Astrocyte (in vitro differentiated cells and primary cell): ENCODE measurements around the gene PMEL.

Experiments used
- CTCF ChIP-seq: IDR thresholded peaks from 2 replicates; pipeline ENCODE4 v1.5.1; 2011; ENCODE audit warnings: low read depth, mild to moderate bottlenecking, inconsistent platforms, low read length, moderate library complexity; ENCODE audit not compliant: insufficient read depth
- EZH2 ChIP-seq: IDR thresholded peaks from 2 replicates; pipeline ENCODE4 v1.6.1; 2012; ENCODE audit warnings: mild to moderate bottlenecking, low read length, inconsistent platforms; ENCODE audit not compliant: insufficient read depth

DNA sequence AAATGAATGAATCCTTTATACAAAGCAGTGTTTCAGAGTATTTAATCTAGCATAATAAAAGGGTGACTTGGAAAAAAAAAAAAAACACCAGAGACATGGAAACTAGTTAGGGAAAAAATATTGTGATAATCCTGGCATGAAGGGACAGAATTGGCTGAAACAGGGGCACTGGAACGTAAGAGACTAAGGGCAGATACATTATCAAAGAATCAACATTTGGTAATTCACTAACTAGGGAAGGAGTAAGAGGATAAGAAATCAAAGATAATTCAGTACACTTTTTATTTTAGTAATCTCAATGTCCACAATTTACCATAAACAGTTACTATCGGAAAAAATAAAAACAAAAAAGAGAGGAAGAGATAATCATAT, 56.3 kb downstream of the PMEL start:
- no peak for TF ChIP-seq CTCF
- no peak for TF ChIP-seq EZH2
